IPS-NIHi7 (cell line): ENCODE results near the gene SYF2.
A peak's percentile ranks its signal among the peaks of the same experiment; 100 is the strongest.
"Not testable (repeated sequence)": the region's sequence is repeated elsewhere in the genome, so short reads cannot be mapped to it uniquely, and the experiment has no call there.

Experiments used
- DNase-seq: peaks from one replicate; pipeline ENCODE4 v3.0.0; 2012; ENCODE audit warnings: mixed read lengths; ENCODE audit errors: extremely low spot score

Gene SYF2

GRCh38 chr1:25232027-25232865, at the start of gene SYF2:
TSS of gene SYF2 (minus strand) at chr1:25232502. CDS start at chr1:25232467, 35 bp downstream.
- peak; percentile 96 for DNase-seq

GRCh38 chr1:25279693-25280111, 47.4 kb upstream of the SYF2 start:
- not testable (repeated sequence) for DNase-seq

- DNase-seq: not testable (repeated sequence)
These were observed 46.5 kb upstream of the SYF2 start for GRCh38 chr1:25278790-25279189.

GRCh38 chr1:25278358-25278757, 46.1 kb upstream of the SYF2 start:
- DNase-seq: not testable (repeated sequence)

GRCh38 chr1:25277295-25277694, 45.0 kb upstream of the SYF2 start:
- not testable (repeated sequence) for DNase-seq

GRCh38 chr1:25275648-25276047, 43.3 kb upstream of the SYF2 start:
- not testable (repeated sequence) for DNase-seq

GRCh38 chr1:25272238-25272637, 39.9 kb upstream of the SYF2 start, which contains the start of gene RHD:
TSS of gene RHD (plus strand) at chr1:25272509. CDS start at chr1:25272548, 39 bp downstream.
- DNase-seq: not testable (repeated sequence)

GRCh38 chr1:25268143-25268760, 36.0 kb upstream of the SYF2 start:
- not testable (repeated sequence) for DNase-seq

GRCh38 chr1:25267288-25268142, 35.2 kb upstream of the SYF2 start:
- DNase-seq: not testable (repeated sequence)

GRCh38 chr1:25266554-25267287, 34.4 kb upstream of the SYF2 start:
- not testable (repeated sequence) for DNase-seq

- DNase-seq: not testable (repeated sequence)
These were observed 28.0 kb upstream of the SYF2 start for GRCh38 chr1:25260336-25260735.

GRCh38 chr1:25259813-25260212, 27.5 kb upstream of the SYF2 start:
- DNase-seq: not testable (repeated sequence)

GRCh38 chr1:25257196-25257595, 24.9 kb upstream of the SYF2 start:
- DNase-seq: no peak

GRCh38 chr1:25256578-25256965, 24.3 kb upstream of the SYF2 start:
- no peak for DNase-seq

- DNase-seq: no peak
These were observed 23.6 kb upstream of the SYF2 start for GRCh38 chr1:25255706-25256577.

GRCh38 chr1:25253911-25254310, 21.6 kb upstream of the SYF2 start:
- DNase-seq: peak; percentile 38

GRCh38 chr1:25247829-25248754, 15.8 kb upstream of the SYF2 start:
- DNase-seq: peak; percentile 91

- peak; percentile 99 for DNase-seq
These were observed 14.9 kb upstream of the SYF2 start, which contains the start of gene RSRP1 for GRCh38 chr1:25247024-25247828. TSS of gene RSRP1 (minus strand) at chr1:25247454. CDS start at chr1:25246963, 491 bp downstream.
